Measurements from ENCODE around the gene TENM4.

Gene TENM4

DNA sequence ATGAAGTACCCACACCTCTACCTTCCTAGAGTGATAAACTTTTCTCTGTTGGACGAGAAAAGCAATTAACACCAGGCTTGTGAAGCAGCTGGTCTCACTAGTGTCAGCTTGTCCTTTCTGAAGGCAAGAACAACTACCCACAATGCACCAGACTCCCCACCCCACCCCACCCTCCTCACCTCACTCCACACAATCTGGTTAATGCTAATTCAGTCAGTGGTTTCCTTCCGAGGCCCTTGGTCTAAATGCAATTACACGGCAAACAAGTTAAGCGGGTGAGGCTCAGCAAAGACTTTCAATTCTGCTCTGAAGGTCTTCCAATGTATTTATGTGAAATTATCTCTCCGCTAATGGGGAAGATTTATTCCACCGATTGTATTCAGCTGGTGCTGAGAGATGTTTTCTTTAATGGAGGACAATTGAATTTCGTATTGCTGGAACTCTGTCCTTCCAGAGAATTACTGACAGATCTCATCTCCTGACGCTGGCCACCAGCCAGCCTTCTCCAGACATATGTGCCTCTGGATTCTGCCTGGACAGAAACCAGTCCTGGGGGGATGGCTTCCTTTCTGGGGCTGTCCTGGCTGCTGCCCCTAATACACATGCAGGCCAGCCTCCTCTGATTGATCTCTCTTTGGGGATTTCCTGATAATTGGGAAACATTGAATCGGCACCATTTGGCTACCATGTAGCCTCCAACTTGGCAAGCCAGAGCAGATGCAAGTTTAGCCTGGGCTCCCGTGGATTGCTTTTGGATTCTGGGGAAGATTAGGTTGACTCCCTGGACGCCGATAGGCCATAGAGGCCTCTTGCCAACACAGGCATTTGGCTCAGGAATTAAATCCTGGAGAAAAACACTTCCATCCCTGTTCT lies 700.4 kb downstream of the TENM4 start:
- intact Hi-C loops (cut with DNase I; ENCODE audit: low total_unique reads): no loop called here
- TF ChIP-seq, protein P1, sequence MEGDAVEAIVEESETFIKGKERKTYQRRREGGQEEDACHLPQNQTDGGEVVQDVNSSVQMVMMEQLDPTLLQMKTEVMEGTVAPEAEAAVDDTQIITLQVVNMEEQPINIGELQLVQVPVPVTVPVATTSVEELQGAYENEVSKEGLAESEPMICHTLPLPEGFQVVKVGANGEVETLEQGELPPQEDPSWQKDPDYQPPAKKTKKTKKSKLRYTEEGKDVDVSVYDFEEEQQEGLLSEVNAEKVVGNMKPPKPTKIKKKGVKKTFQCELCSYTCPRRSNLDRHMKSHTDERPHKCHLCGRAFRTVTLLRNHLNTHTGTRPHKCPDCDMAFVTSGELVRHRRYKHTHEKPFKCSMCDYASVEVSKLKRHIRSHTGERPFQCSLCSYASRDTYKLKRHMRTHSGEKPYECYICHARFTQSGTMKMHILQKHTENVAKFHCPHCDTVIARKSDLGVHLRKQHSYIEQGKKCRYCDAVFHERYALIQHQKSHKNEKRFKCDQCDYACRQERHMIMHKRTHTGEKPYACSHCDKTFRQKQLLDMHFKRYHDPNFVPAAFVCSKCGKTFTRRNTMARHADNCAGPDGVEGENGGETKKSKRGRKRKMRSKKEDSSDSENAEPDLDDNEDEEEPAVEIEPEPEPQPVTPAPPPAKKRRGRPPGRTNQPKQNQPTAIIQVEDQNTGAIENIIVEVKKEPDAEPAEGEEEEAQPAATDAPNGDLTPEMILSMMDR (IDR thresholded peaks at IDR 0.05): no peak
- H3K27ac ChIP-seq: no peak overlapping the region

DNA sequence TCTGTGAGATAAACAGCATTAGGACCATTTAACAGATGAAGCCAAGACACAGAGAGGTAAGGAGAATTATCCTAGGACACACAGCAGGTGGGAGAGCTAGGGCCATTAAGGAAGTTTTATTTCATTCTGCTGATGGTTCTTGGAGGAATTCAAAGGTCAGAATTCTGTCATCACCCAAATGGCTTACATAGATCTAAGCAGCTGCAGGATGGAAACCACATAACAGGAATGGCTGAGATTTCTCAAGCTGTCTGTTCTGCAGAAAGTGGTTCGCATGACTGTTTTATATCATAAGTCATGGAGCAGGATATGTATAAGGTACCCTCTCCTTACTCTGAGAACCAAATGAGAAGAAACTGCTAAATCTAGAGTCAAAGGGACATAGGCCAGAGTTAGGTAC lies 702.9 kb downstream of the TENM4 start:
- no peak for DNase-seq
- intact Hi-C loops (cut with DNase I; ENCODE audit: low total_unique reads): no loop called here
- TF ChIP-seq, protein P1 (IDR thresholded peaks at IDR 0.05): no peak

More for the DNA sequence above, 700.4 kb downstream of the TENM4 start:
- Histone ChIP-seq H3K4me3 (no peak overlapping the region), H3K27me3 (no peaks in the 10 kb centered on the region), H3K4me1 (peaks cover 0 to 17% (median 7%) of the 10 kb centered on the region in 4 donors), H3K36me3 (no peaks in the 10 kb centered on the region), H3K9me3 (no peaks in the 10 kb centered on the region)
- DNase-seq: no peak

GRCh38 chr11:78737301-78737700 lies 703.5 kb downstream of the TENM4 start:
- Histone ChIP-seq H3K27me3 (no peaks in the 10 kb centered on the region), H3K4me1 (peaks cover 0 to 9% (median 3%) of the 10 kb centered on the region in 4 donors), H3K36me3 (no peaks in the 10 kb centered on the region), H3K27ac (no peak overlapping the region), H3K4me3 (no peak overlapping the region), H3K9me3 (no peaks in the 10 kb centered on the region)
- intact Hi-C loops (cut with DNase I; ENCODE audit: low total_unique reads): no loop called here
- TF ChIP-seq, protein P1 (IDR thresholded peaks at IDR 0.05): no peak
- DNase-seq: no peak

More for the DNA sequence above, 702.9 kb downstream of the TENM4 start:
- no peaks in the 10 kb centered on the region for H3K9me3 ChIP-seq
- no peaks in the 10 kb centered on the region for H3K27me3 ChIP-seq
- no peak overlapping the region for H3K27ac ChIP-seq
- no peak overlapping the region for H3K4me3 ChIP-seq
- H3K4me1 ChIP-seq: peaks cover 0 to 15% (median 6%) of the 10 kb centered on the region in 4 donors
- no peaks in the 10 kb centered on the region for H3K36me3 ChIP-seq

- intact Hi-C loops (cut with DNase I; ENCODE audit: low total_unique reads): no loop called here
- Histone ChIP-seq H3K9me3 (no peaks in the 10 kb centered on the region), H3K36me3 (no peaks in the 10 kb centered on the region), H3K27ac (no peak overlapping the region), H3K4me1 (peaks cover 0 to 1% (median 0%) of the 10 kb centered on the region in 4 donors), H3K4me3 (no peak overlapping the region), H3K27me3 (no peaks in the 10 kb centered on the region)
- TF ChIP-seq, protein P1 (IDR thresholded peaks at IDR 0.05): no peak
- DNase-seq: no peak
Observed at GRCh38 chr11:78735711-78736110, 705.1 kb downstream of the TENM4 start.

- TF ChIP-seq, protein P1 (IDR thresholded peaks at IDR 0.05): no peak
- no peaks in the 10 kb centered on the region for H3K27me3 ChIP-seq
- H3K36me3 ChIP-seq: no peaks in the 10 kb centered on the region
- intact Hi-C loops (cut with DNase I; ENCODE audit: low total_unique reads): no loop called here
- no peaks in the 10 kb centered on the region for H3K4me1 ChIP-seq
- DNase-seq: no peak
- H3K9me3 ChIP-seq: no peaks in the 10 kb centered on the region
- no peak overlapping the region for H3K4me3 ChIP-seq
- H3K27ac ChIP-seq: no peak overlapping the region
Observed at GRCh38 chr11:78733031-78733430, 707.8 kb downstream of the TENM4 start.
